Umbilical cord (tissue), 2 donors: Measurements from ENCODE around the gene KRTAP5-4. TPM values are rescaled to one million over a fixed set of nuclear protein-coding genes. Genes with fewer than 3 reads are reported as not detected.

Experiments
- DNase-seq: peaks from one replicate; pipeline ENCODE4 v3.0.0-alpha.2; 2015; ENCODE audit warnings: low spot score
- total RNA-seq: library from RNA; depleted of rRNA; stranded (reverse); fragments of >200 nt; gene quantifications from one replicate; pipeline ENCODE4 v1.2.3, GENCODE V29; 2014; ENCODE audit warnings: low replicate concordance; ENCODE audit not compliant: insufficient read depth

The KRTAP5-4 gene
- total RNA-seq, 1 donor from 2014 or later: not detected

DNA sequence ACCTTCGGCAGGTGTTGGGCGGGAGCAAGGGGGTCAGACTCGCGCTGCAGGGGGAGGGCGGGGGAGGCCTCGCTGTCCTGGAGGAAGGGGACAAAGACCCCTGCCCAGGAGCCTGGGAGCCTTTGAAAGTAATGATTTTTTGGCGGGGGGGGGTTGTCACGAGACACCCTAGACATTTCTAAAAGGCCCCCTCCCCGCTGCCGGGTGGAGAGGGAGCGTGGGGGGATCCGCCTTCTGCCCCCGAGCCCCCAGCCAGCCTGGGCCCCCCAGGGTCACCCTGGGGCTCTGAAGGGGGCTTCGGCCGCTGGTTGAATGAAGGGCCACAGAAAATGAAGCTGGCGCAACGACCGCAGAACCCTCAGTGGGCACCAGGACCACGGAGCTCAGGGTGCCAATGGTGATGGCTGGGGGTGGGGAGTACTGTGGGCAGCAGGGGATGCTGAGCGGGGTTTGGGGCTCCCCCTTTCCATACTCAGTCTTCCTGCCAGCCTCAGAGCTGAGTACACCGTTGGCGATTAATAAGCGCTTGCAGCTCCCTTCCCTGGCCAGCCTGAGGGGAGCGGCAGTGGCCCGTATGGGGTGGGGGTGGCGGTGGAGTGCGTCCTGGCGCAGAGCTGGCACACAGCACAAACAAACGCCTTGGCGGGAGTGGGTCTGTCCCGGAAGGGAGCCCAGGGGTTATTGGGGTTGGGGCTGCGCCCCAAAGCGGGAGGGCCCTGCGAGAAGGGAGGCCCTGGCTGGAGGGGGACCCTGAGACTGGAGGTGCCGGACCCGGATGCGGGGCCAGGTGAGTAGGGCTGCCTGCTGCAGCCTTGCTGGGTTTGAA lies 48.6 kb downstream of the KRTAP5-4 start:
- no peak for DNase-seq

DNA sequence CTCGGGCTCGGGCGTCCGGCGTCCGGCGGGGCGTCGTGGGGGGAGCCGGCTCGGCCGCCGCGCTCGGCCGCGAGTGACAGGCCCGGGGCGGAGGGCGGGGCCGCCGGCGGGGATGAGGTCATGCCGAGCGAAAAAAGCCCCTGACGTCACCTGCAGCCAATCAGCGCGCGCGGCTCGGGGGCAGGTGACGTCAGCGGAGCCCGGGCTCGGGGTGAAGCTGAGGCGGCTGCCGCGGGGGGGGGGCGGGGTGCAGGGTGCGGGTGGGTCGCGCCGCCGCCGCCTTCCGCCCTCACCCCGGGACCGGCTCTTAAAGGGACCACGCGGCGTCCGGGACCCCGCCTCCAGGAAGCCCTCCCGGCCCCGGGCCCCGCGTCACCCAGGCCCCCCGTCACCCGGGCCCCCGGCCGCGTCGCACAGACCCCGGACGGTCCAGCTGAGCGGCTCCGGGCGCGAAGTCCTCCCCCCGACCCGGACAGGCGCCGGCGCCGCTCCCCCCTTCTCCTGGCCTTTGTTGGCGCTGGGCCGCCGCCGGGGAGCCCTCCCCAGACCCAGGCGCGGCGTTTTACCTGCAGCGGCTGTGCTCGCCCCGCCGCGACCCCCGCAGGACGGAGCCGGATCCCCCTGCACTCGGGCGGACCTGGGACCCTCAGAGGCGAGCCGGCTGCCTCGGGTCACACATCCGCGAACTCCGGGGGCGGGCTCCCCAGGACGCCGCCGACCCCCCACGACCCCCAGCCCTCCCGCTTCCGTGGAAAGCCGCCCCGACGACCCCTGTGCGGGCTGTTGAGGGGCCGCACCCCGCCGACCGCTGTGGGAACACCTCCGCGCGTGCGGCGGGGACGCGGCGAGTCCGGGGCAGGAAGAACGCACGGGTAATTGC lies 49.5 kb downstream of the KRTAP5-4 start, which contains the start of gene DUSP8:
Gene DUSP8 (minus strand): TSS at position 75 of the 880 bp plus-strand sequence. CDS start 6,445 bp downstream, outside the sequence.
- DNase-seq: peak; percentile 78

- DNase-seq: no peak
Observed at GRCh38 chr11:1571760-1572196, 50.2 kb downstream of the KRTAP5-4 start.

Other genes with a start within 250 kb of the KRTAP5-4 start
- gene BRSK2, start 232.2 kb downstream of the KRTAP5-4 start, total RNA-seq: 2.2 TPM
- gene MOB2, start 135.4 kb downstream of the KRTAP5-4 start, total RNA-seq: 33.9 TPM
- 2.4 TPM for gene DUSP8, start 49.9 kb downstream of the KRTAP5-4 start, total RNA-seq
- gene KRTAP5-1, start 36.9 kb downstream of the KRTAP5-4 start, total RNA-seq: not detected
- not detected for gene KRTAP5-2, start 23.8 kb downstream of the KRTAP5-4 start, total RNA-seq
- gene KRTAP5-3, start 13.7 kb downstream of the KRTAP5-4 start, total RNA-seq: not detected
- gene KRTAP5-5, start 7.6 kb upstream of the KRTAP5-4 start, total RNA-seq: not detected
- not detected for gene KRTAP5-6, start 75.1 kb upstream of the KRTAP5-4 start, total RNA-seq
- gene IFITM10, start 128.5 kb upstream of the KRTAP5-4 start, total RNA-seq: not detected
- 64.8 TPM for gene CTSD, start 141.8 kb upstream of the KRTAP5-4 start, total RNA-seq
- 11.1 TPM for gene SYT8, start 212.9 kb upstream of the KRTAP5-4 start, total RNA-seq
- gene TNNI2, start 216.8 kb upstream of the KRTAP5-4 start, total RNA-seq: not detected
- gene LSP1, start 230.9 kb upstream of the KRTAP5-4 start, total RNA-seq: 85.5 TPM